Karpas-422 (cell line): ENCODE data around the gene C19orf38. TPM values are rescaled to one million over a fixed set of nuclear protein-coding genes. Genes with fewer than 3 reads are reported as not detected.

ENCODE experiments used
- DNase-seq: peaks from one replicate; pipeline ENCODE4 v3.0.0-alpha.2; 2015
- H2AFZ ChIP-seq: fragments of 200-600 bp; sonication (generic); 2 replicates; pipeline ENCODE4 v1.6.1; 2014; ENCODE audit warnings: antibody characterized with exemption, low read length, mixed read lengths
- H3K27ac ChIP-seq: fragments of 200-600 bp; sonication (generic); 2 replicates; pipeline ENCODE4 v1.5.1; 2014; ENCODE audit warnings: mild to moderate bottlenecking, low read length, moderate library complexity
- H3K27me3 ChIP-seq: fragments of 200-600 bp; sonication (generic); 2 replicates; pipeline ENCODE4 v1.6.1; 2014; ENCODE audit warnings: low read length, mixed read lengths
- H3K36me3 ChIP-seq: fragments of 200-600 bp; sonication (generic); 2 replicates; pipeline ENCODE4 v1.6.1; 2014; ENCODE audit warnings: low read length, mixed read lengths; ENCODE audit not compliant: insufficient read depth
- H3K4me1 ChIP-seq: fragments of 200-600 bp; sonication (generic); 2 replicates; pipeline ENCODE4 v1.6.1; 2014; ENCODE audit warnings: mild to moderate bottlenecking, low read length, mixed read lengths
- H3K4me2 ChIP-seq: fragments of 200-600 bp; sonication (generic); 2 replicates; pipeline ENCODE4 v1.6.1; 2014; ENCODE audit warnings: low read length, low read depth, mild to moderate bottlenecking; ENCODE audit not compliant: poor library complexity, severe bottlenecking
- H3K4me3 ChIP-seq: fragments of 200-600 bp; sonication (generic); 2 replicates; pipeline ENCODE4 v1.5.1; 2014; ENCODE audit warnings: mild to moderate bottlenecking, antibody characterized with exemption, low read length, mixed read lengths
- H3K79me2 ChIP-seq: fragments of 200-600 bp; sonication (generic); 2 replicates; pipeline ENCODE4 v1.6.1; 2014; ENCODE audit warnings: mild to moderate bottlenecking, low read length, mixed read lengths
- H3K9ac ChIP-seq: fragments of 200-600 bp; sonication (generic); 2 replicates; pipeline ENCODE4 v1.6.0; 2014; ENCODE audit warnings: low read length
- H3K9me2 ChIP-seq: fragments of 200-600 bp; sonication (generic), shearing (Covaris generic); replicated peaks from 2 replicates; pipeline ENCODE4 v1.6.0; 2014; ENCODE audit warnings: mild to moderate bottlenecking, low read length, moderate library complexity; ENCODE audit not compliant: insufficient read depth
- H3K9me3 ChIP-seq: fragments of 300-700, 200-600 bp; sonication (generic); 2 replicates; pipeline ENCODE4 v1.6.1; 2014; ENCODE audit warnings: low read length, mixed read lengths
- H4K20me1 ChIP-seq: fragments of 200-600 bp; sonication (generic); 2 replicates; pipeline ENCODE4 v1.6.1; 2014; ENCODE audit warnings: mild to moderate bottlenecking, antibody characterized with exemption, low read length, low read depth; ENCODE audit not compliant: insufficient read depth
- total RNA-seq: library from RNA; depleted of rRNA; stranded (reverse); fragments of >200 nt; shearing (Covaris generic); gene quantifications from 2 replicates; pipeline ENCODE4 v1.2.3, GENCODE V29; 2014; ENCODE audit warnings: low replicate concordance; rRNA removed

C19orf38 gene
- total RNA-seq = 6.1 and 12.9 TPM in 2 replicates

GRCh38 chr19:10848230-10848856 is at the start of gene C19orf38:
Gene C19orf38, plus strand, starts transcription at chr19:10848415. Its CDS starts 94 bp downstream, at chr19:10848509.
- Histone ChIP-seq H3K36me3 (no peaks in the 10 kb centered on the region), H3K27ac (no peak within 1 kb of the TSS), H3K27me3 (0 out of 2 replicates have a peak, but pooled peaks cover 3% of the 10 kb centered on the region), H2AFZ (peak within 1 kb of the TSS; percentile 30; the same call in 1 of the 2 replicates), H3K9ac (peak within 1 kb of the TSS; percentile 38), H3K4me1 (peaks cover 6% of the 10 kb centered on the region; the same call in 1 of the 2 replicates), H3K79me2 (no peaks in the 10 kb centered on the region), H3K4me3 (no peak within 1 kb of the TSS), H3K9me2 (no peaks in the 10 kb centered on the region), H3K4me2 (no peak within 1 kb of the TSS), H4K20me1 (no peaks in the 10 kb centered on the region), H3K9me3 (no peaks in the 10 kb centered on the region)
- no peak for DNase-seq

GRCh38 chr19:10800488-10800887 is 47.7 kb upstream of the C19orf38 start:
- Histone ChIP-seq H3K9me3 (no peaks in the 10 kb centered on the region), H3K27me3 (no peaks in the 10 kb centered on the region), H3K9me2 (no peaks in the 10 kb centered on the region), H3K79me2 (no peaks in the 10 kb centered on the region), H2AFZ (no peak overlapping the region), H3K9ac (no peak overlapping the region), H3K36me3 (peaks cover 10% of the 10 kb centered on the region), H3K4me2 (no peak overlapping the region), H3K4me1 (no peaks in the 10 kb centered on the region), H3K27ac (no peak overlapping the region), H4K20me1 (no peaks in the 10 kb centered on the region), H3K4me3 (no peak overlapping the region)
- DNase-seq = no peak

- H3K27ac ChIP-seq = no peak overlapping the region
- no peaks in the 10 kb centered on the region for H3K4me1 ChIP-seq
- peaks cover 9% of the 10 kb centered on the region for H3K36me3 ChIP-seq
- H3K79me2 ChIP-seq = no peaks in the 10 kb centered on the region
- H4K20me1 ChIP-seq = no peaks in the 10 kb centered on the region
- DNase-seq = no peak
- no peak overlapping the region for H3K4me3 ChIP-seq
- H3K9me3 ChIP-seq = no peaks in the 10 kb centered on the region
- no peak overlapping the region for H2AFZ ChIP-seq
- H3K9me2 ChIP-seq = no peaks in the 10 kb centered on the region
- H3K9ac ChIP-seq = no peak overlapping the region
- no peak overlapping the region for H3K4me2 ChIP-seq
- H3K27me3 ChIP-seq = no peaks in the 10 kb centered on the region
Measured at GRCh38 chr19:10802479-10802878, 45.7 kb upstream of the C19orf38 start.

- Histone ChIP-seq H3K36me3 (peaks cover 8% of the 10 kb centered on the region), H2AFZ (no peak overlapping the region), H3K4me2 (no peak overlapping the region)
Measured at GRCh38 chr19:10803252-10803651, 45.0 kb upstream of the C19orf38 start.

GRCh38 chr19:10805065-10805757 is 43.0 kb upstream of the C19orf38 start:
- no peaks in the 10 kb centered on the region for H3K4me1 ChIP-seq
- no peaks in the 10 kb centered on the region for H3K79me2 ChIP-seq
- H3K4me2 ChIP-seq = no peak overlapping the region
- no peaks in the 10 kb centered on the region for H3K9me3 ChIP-seq
- peaks cover 8% of the 10 kb centered on the region for H3K36me3 ChIP-seq
- no peak overlapping the region for H2AFZ ChIP-seq
- no peaks in the 10 kb centered on the region for H3K9me2 ChIP-seq
- DNase-seq = no peak
- H4K20me1 ChIP-seq = no peaks in the 10 kb centered on the region
- no peak overlapping the region for H3K9ac ChIP-seq
- H3K27me3 ChIP-seq = no peaks in the 10 kb centered on the region
- H3K27ac ChIP-seq = no peak overlapping the region
- H3K4me3 ChIP-seq = no peak overlapping the region

More at GRCh38 chr19:10803252-10803651, 45.0 kb upstream of the C19orf38 start:
- no peaks in the 10 kb centered on the region for H4K20me1 ChIP-seq
- no peaks in the 10 kb centered on the region for H3K4me1 ChIP-seq
- H3K9ac ChIP-seq = no peak overlapping the region
- no peaks in the 10 kb centered on the region for H3K9me3 ChIP-seq
- no peaks in the 10 kb centered on the region for H3K27me3 ChIP-seq
- no peaks in the 10 kb centered on the region for H3K9me2 ChIP-seq
- H3K79me2 ChIP-seq = no peaks in the 10 kb centered on the region
- no peak for DNase-seq
- no peak overlapping the region for H3K27ac ChIP-seq
- H3K4me3 ChIP-seq = no peak overlapping the region

GRCh38 chr19:10805758-10806247 is 42.4 kb upstream of the C19orf38 start:
- DNase-seq = no peak
- Histone ChIP-seq H3K27ac (no peak overlapping the region), H3K27me3 (no peaks in the 10 kb centered on the region), H3K9me2 (no peaks in the 10 kb centered on the region), H3K36me3 (peaks cover 8% of the 10 kb centered on the region), H2AFZ (no peak overlapping the region), H3K9me3 (no peaks in the 10 kb centered on the region), H3K9ac (no peak overlapping the region), H3K79me2 (no peaks in the 10 kb centered on the region), H3K4me2 (no peak overlapping the region), H4K20me1 (no peaks in the 10 kb centered on the region), H3K4me3 (no peak overlapping the region), H3K4me1 (no peaks in the 10 kb centered on the region)

- no peaks in the 10 kb centered on the region for H3K79me2 ChIP-seq
- no peaks in the 10 kb centered on the region for H3K9me3 ChIP-seq
- H3K36me3 ChIP-seq = peaks cover 5% of the 10 kb centered on the region; the same call in 1 of the 2 replicates
- H4K20me1 ChIP-seq = no peaks in the 10 kb centered on the region
- H3K27me3 ChIP-seq = no peaks in the 10 kb centered on the region
- H3K9me2 ChIP-seq = no peaks in the 10 kb centered on the region
- no peak for DNase-seq
- no peak overlapping the region for H3K4me2 ChIP-seq
- no peak overlapping the region for H3K4me3 ChIP-seq
- no peak overlapping the region for H2AFZ ChIP-seq
- H3K27ac ChIP-seq = no peak overlapping the region
- H3K9ac ChIP-seq = no peak overlapping the region
- H3K4me1 ChIP-seq = no peaks in the 10 kb centered on the region
Measured at GRCh38 chr19:10808937-10809649, 39.1 kb upstream of the C19orf38 start.
